Activated CD8-positive, alpha-beta memory T cell treated with anti-CD3 and anti-CD28 coated beads for 48 hours (primary cell): ENCODE data around the gene OXGR1.

ENCODE experiments used
- DNase-seq, 3 experiments: peaks; one replicate each; pipeline ENCODE4 v3.0.0-alpha.2; 2020; ENCODE audit warnings: low read depth in 2 of 3, low spot score in 2 of 3

Gene OXGR1

GRCh38 chr13:96963786-96964475 is 30.3 kb downstream of the OXGR1 start:
- no peak for DNase-seq

- DNase-seq, result no peak
Observed at GRCh38 chr13:96960379-96960778, 33.9 kb downstream of the OXGR1 start.

GRCh38 chr13:96958286-96958891 is 35.9 kb downstream of the OXGR1 start:
- no peak for DNase-seq

GRCh38 chr13:96952595-96952994 is 41.7 kb downstream of the OXGR1 start:
- DNase-seq, result no peak

- no peak for DNase-seq
Observed at GRCh38 chr13:96948127-96948526, 46.1 kb downstream of the OXGR1 start.

- no peak for DNase-seq
Observed at GRCh38 chr13:96947343-96947910, 46.8 kb downstream of the OXGR1 start.

- DNase-seq, result no peak
Observed at GRCh38 chr13:96946709-96947311, 47.5 kb downstream of the OXGR1 start.

GRCh38 chr13:96940961-96941360 is 53.3 kb downstream of the OXGR1 start:
- DNase-seq, result no peak

GRCh38 chr13:96935901-96936300 is 58.4 kb downstream of the OXGR1 start:
- no peak for DNase-seq
